Left lung (tissue), 10 donors: ENCODE results near the gene CDK14. TPM values are rescaled to one million over a fixed set of nuclear protein-coding genes. Genes with fewer than 3 reads are reported as not detected.

Experiments used
- ATAC-seq: fragments of 200-7000 bp; cut with Tn5 transposase; one replicate; pipeline ENCODE4 v1.9.1; 2020; ENCODE audit warnings: moderate library complexity
- DNase-seq, 4 donors: peaks; one replicate each; pipeline ENCODE4 v3.0.0-alpha.2; 2013 to 2020
- H3K27ac ChIP-seq, 2 donors: fragments of 200-600 bp; sonication (generic) in 1 of 2; one replicate each; pipeline versions ENCODE4 v1.5.0 to v1.8.0; 2020 to 2021
- H3K27me3 ChIP-seq, 2 donors: fragments of 200-600 bp; sonication (generic) in 1 of 2; one replicate each; pipeline versions ENCODE4 v1.5.0 to v1.8.0; 2020 to 2021
- H3K36me3 ChIP-seq, 2 donors: fragments of 200-600 bp; sonication (generic) in 1 of 2; one replicate each; pipeline versions ENCODE4 v1.5.0 to v1.8.0; 2020 to 2021
- H3K4me1 ChIP-seq, 2 donors: fragments of 200-600 bp; one replicate each; pipeline ENCODE4 v1.8.0; 2021
- H3K4me3 ChIP-seq, 2 donors: fragments of 200-600 bp; sonication (generic) in 1 of 2; one replicate each; pipeline versions ENCODE4 v1.5.0 to v1.8.0; 2020 to 2021; ENCODE audit warnings: mild to moderate bottlenecking in 1 of 2
- H3K9me3 ChIP-seq, 2 donors: fragments of 200-600 bp; sonication (generic) in 1 of 2; one replicate each; pipeline versions ENCODE4 v1.5.0 to v1.8.0; 2020 to 2021
- CTCF ChIP-seq, 2 donors: fragments of 200-600 bp; sonication (generic) in 1 of 2; IDR thresholded peaks; one replicate each; pipeline versions ENCODE4 v1.5.0 to v1.8.0; 2021; ENCODE audit warnings: antibody characterized with exemption in 2 of 2
- intact Hi-C, 2 donors: fragments of 100-400 bp; cut with DNase I; formaldehyde crosslinking; loops; one replicate each; pipeline versions ENCODE4 v1.11.2 to v1.14.2; 2022
- polyA plus RNA-seq, 6 donors: library from polyadenylated mRNA; unstranded; fragments of 120-200 nt; gene quantifications; one replicate each; pipeline ENCODE4 v1.2.1, GENCODE V29; 2013; ENCODE audit not compliant: insufficient read length in 6 of 6
- total RNA-seq, 2 donors: library from RNA; stranded (reverse); fragmentation: NEBNext Ultra II Directional; extraction: Animal tissue kit (Norgen Biotek cat#: 25700); gene quantifications; one replicate each; pipeline ENCODE4 v1.2.1, GENCODE V29; 2021
- donor health status: DM: no; HTN: yes; CAD: no.
- donor health status: DM: no; HTN: no; CAD: no.

Gene CDK14
- total and polyA plus RNA-seq, 8 donors, result 24.1 to 45.1 (median 30.0) TPM

GRCh38 chr7:90689260-90689659 is 93.1 kb downstream of the CDK14 start:
- no peak for TF ChIP-seq CTCF (IDR thresholded peaks at IDR 0.05)
- Histone ChIP-seq H3K27ac (no peak overlapping the region), H3K4me3 (no peak overlapping the region), H3K36me3 (no peaks in the 10 kb centered on the region), H3K27me3 (no peaks in the 10 kb centered on the region), H3K9me3 (no peaks in the 10 kb centered on the region), H3K4me1 (peaks cover 0 to 5% of the 10 kb centered on the region in 2 donors)
- intact Hi-C loops, result no loop called here
- ATAC-seq (no peak), DNase-seq (no peak)

GRCh38 chr7:90690159-90690858 is 94.2 kb downstream of the CDK14 start:
- Histone ChIP-seq H3K36me3 (no peaks in the 10 kb centered on the region), H3K4me3 (no peak overlapping the region), H3K9me3 (no peaks in the 10 kb centered on the region), H3K4me1 (peaks cover 0 to 5% of the 10 kb centered on the region in 2 donors), H3K27ac (no peak overlapping the region), H3K27me3 (no peaks in the 10 kb centered on the region)
- ATAC-seq (no peak), DNase-seq (no peak)
- intact Hi-C loops, result no loop called here
- no peak for TF ChIP-seq CTCF (IDR thresholded peaks at IDR 0.05)

GRCh38 chr7:90692396-90692795 is 96.3 kb downstream of the CDK14 start:
- Histone ChIP-seq H3K4me1 (no peaks in the 10 kb centered on the region), H3K27me3 (no peaks in the 10 kb centered on the region), H3K9me3 (no peaks in the 10 kb centered on the region), H3K4me3 (no peak overlapping the region), H3K36me3 (no peaks in the 10 kb centered on the region), H3K27ac (no peak overlapping the region)
- DNase-seq (no peak), ATAC-seq (no peak)
- intact Hi-C loops, result no loop called here
- TF ChIP-seq CTCF (IDR thresholded peaks at IDR 0.05), result no peak

GRCh38 chr7:90692947-90693346 is 96.8 kb downstream of the CDK14 start:
- intact Hi-C loops, result no loop called here
- no peaks in the 10 kb centered on the region for H3K9me3 ChIP-seq
- no peak for TF ChIP-seq CTCF (IDR thresholded peaks at IDR 0.05)
- no peaks in the 10 kb centered on the region for H3K4me1 ChIP-seq
- no peaks in the 10 kb centered on the region for H3K36me3 ChIP-seq
- no peaks in the 10 kb centered on the region for H3K27me3 ChIP-seq
- H3K27ac ChIP-seq, result no peak overlapping the region
- ATAC-seq (no peak), DNase-seq (no peak)
- H3K4me3 ChIP-seq, result no peak overlapping the region

GRCh38 chr7:90693939-90694338 is 97.8 kb downstream of the CDK14 start:
- Histone ChIP-seq H3K36me3 (no peaks in the 10 kb centered on the region), H3K9me3 (no peaks in the 10 kb centered on the region), H3K4me3 (no peak overlapping the region), H3K4me1 (peaks cover 0 to 3% of the 10 kb centered on the region in 2 donors), H3K27me3 (no peaks in the 10 kb centered on the region), H3K27ac (no peak overlapping the region)
- no peak for DNase-seq
- no peak for TF ChIP-seq CTCF (IDR thresholded peaks at IDR 0.05)
- no peak for ATAC-seq
- intact Hi-C loops, result no loop called here
